H1 (cell line): ENCODE data around the gene ELANE. TPM values are rescaled to one million over a fixed set of nuclear protein-coding genes. Genes with fewer than 3 reads are reported as not detected.

Source experiments
- CTCF ChIA-PET: fragments of 300-600 bp; sonication (Branson Sonifier 250); formaldehyde crosslinking; loops from one replicate; lab custom pipeline; 2021; ENCODE audit not compliant: partially characterized antibody; lab: Charles Lee
- POLR2A ChIA-PET: fragments of 300-600 bp; sonication (Branson Sonifier 250); formaldehyde crosslinking; loops from one replicate; lab custom pipeline; 2021; ENCODE audit warnings: inconsistent platforms; ENCODE audit not compliant: partially characterized antibody; lab: Charles Lee
- DNase-seq, 2 experiments: peaks; one replicate each; pipeline versions ENCODE4 v3.0.0 to v3.0.0-alpha.2; 2010 to 2022; ENCODE audit warnings: low spot score in 2 of 2, low read depth in 1 of 2, mixed read lengths in 1 of 2
- FAIRE-seq: peaks from 2 replicates; lab custom pipeline; 2011; peaks lifted over from hg19 to GRCh38; lab: Jason Lieb, UNC
- H2AFZ ChIP-seq: 2 replicates; pipeline ENCODE4 v1.8.1; 2012; ENCODE audit warnings: low read length, inconsistent platforms
- H2AK5ac ChIP-seq: 2 replicates; pipeline ENCODE4 v1.6.1; 2013; ENCODE audit warnings: low read depth, low read length
- H2BK120ac ChIP-seq: replicated peaks from 2 replicates; pipeline ENCODE3; 2013; ENCODE audit warnings: low read depth, low read length, inconsistent platforms
- H2BK12ac ChIP-seq: 2 replicates; pipeline ENCODE4 v1.6.1; 2013; ENCODE audit warnings: low read depth, low read length
- H2BK15ac ChIP-seq: 2 replicates; pipeline ENCODE4 v1.6.1; 2013; ENCODE audit warnings: low read length
- H2BK20ac ChIP-seq: 2 replicates; pipeline ENCODE4 v1.6.1; 2013; ENCODE audit warnings: low read length
- H2BK5ac ChIP-seq: 2 replicates; pipeline ENCODE4 v1.6.1; 2013; ENCODE audit warnings: low read depth, low read length
- H3K14ac ChIP-seq: 2 replicates; pipeline ENCODE4 v1.6.1; 2013; ENCODE audit warnings: inconsistent platforms; ENCODE audit not compliant: insufficient read length
- H3K18ac ChIP-seq: 2 replicates; pipeline ENCODE4 v1.6.1; 2013; ENCODE audit warnings: low read length; ENCODE audit errors: extremely low read depth
- H3K23ac ChIP-seq: 2 replicates; pipeline ENCODE4 v1.6.1; 2013; ENCODE audit warnings: inconsistent platforms; ENCODE audit not compliant: insufficient read length
- H3K23me2 ChIP-seq: 2 replicates; pipeline ENCODE4 v1.6.1; 2013; ENCODE audit warnings: low read depth, low read length
- H3K27ac ChIP-seq: 2 replicates; pipeline ENCODE4 v1.6.1; 2011; ENCODE audit warnings: low read depth, low read length, inconsistent platforms
- H3K27me3 ChIP-seq, 4 experiments: replicated peaks in 1 of 4; 1 replicate in 1 of 4; 2 replicates in 3 of 4; pipeline versions ENCODE4 v1.6.1 to v1.8.1; 2011 to 2013; ENCODE audit warnings: low read length in 3 of 4, mild to moderate bottlenecking in 3 of 4, inconsistent platforms in 2 of 4, mixed read lengths in 2 of 4, moderate library complexity in 1 of 4; ENCODE audit not compliant: control insufficient read depth in 3 of 4, insufficient read depth in 3 of 4; ENCODE audit errors: extremely low read depth in 1 of 4
- H3K36me3 ChIP-seq, 4 experiments: 2 replicates each; pipeline versions ENCODE4 v1.6.1 to v1.8.1; 2011 to 2013; ENCODE audit warnings: mild to moderate bottlenecking in 4 of 4, low read length in 3 of 4, moderate library complexity in 2 of 4, control low read depth in 1 of 4, inconsistent platforms in 1 of 4; ENCODE audit not compliant: insufficient read depth in 4 of 4, control insufficient read depth in 2 of 4
- H3K4ac ChIP-seq: replicated peaks from 2 replicates; pipeline ENCODE3; 2013; ENCODE audit warnings: low read length, low read depth, mixed read lengths, inconsistent platforms; ENCODE audit not compliant: insufficient read length
- H3K4me1 ChIP-seq, 4 experiments: replicated peaks in 1 of 4; 1 replicate in 1 of 4; 2 replicates in 3 of 4; pipeline versions ENCODE4 v1.6.1 to v1.8.1; 2011 to 2013; ENCODE audit warnings: low read length in 3 of 4, inconsistent platforms in 2 of 4, mixed read lengths in 1 of 4; ENCODE audit not compliant: insufficient read depth in 4 of 4, control insufficient read depth in 3 of 4
- H3K4me2 ChIP-seq, 2 experiments: 2 replicates each; pipeline versions ENCODE4 v1.6.1 to v1.8.1; 2011 to 2013; ENCODE audit warnings: low read depth in 2 of 2, low read length in 2 of 2, control low read depth in 1 of 2, inconsistent platforms in 1 of 2, mild to moderate bottlenecking in 1 of 2; ENCODE audit not compliant: insufficient read depth in 1 of 2
- H3K4me3 ChIP-seq, 4 experiments: fragments of 200-600, 300-600 bp in 1 of 4; sonication (generic), shearing (Covaris generic), sonication (Bioruptor Twin) in 1 of 4; 2 replicates each; pipeline versions ENCODE4 v1.5.1 to v1.8.1; 2011 to 2016; ENCODE audit warnings: low read length in 4 of 4, low read depth in 3 of 4, control low read depth in 2 of 4, inconsistent platforms in 2 of 4, mild to moderate bottlenecking in 2 of 4, mixed read lengths in 1 of 4, moderate library complexity in 1 of 4; ENCODE audit not compliant: insufficient read depth in 2 of 4; ENCODE audit errors: extremely low read depth in 1 of 4
- H3K56ac ChIP-seq: replicated peaks from 2 replicates; pipeline ENCODE3; 2013; ENCODE audit warnings: low read depth, mild to moderate bottlenecking, mixed read lengths, low read length, inconsistent platforms; ENCODE audit not compliant: insufficient read length
- H3K79me1 ChIP-seq: 2 replicates; pipeline ENCODE4 v1.6.1; 2013; ENCODE audit warnings: low read depth, low read length, control low read depth
- H3K79me2 ChIP-seq, 2 experiments: 2 replicates each; pipeline versions ENCODE4 v1.6.1 to v1.8.1; 2012 to 2013; ENCODE audit warnings: low read length in 2 of 2, mild to moderate bottlenecking in 2 of 2, inconsistent platforms in 1 of 2; ENCODE audit not compliant: insufficient read depth in 2 of 2, control insufficient read depth in 1 of 2
- H3K9ac ChIP-seq, 4 experiments: replicated peaks in 1 of 4; 1 replicate in 1 of 4; 2 replicates in 3 of 4; pipeline versions ENCODE4 v1.6.1 to v1.8.1; 2011 to 2013; ENCODE audit warnings: low read depth in 3 of 4, low read length in 3 of 4, control low read depth in 2 of 4, mild to moderate bottlenecking in 2 of 4, moderate library complexity in 2 of 4, inconsistent platforms in 1 of 4; ENCODE audit errors: extremely low read depth in 1 of 4
- H3K9me3 ChIP-seq, 2 experiments: 2 replicates each; pipeline versions ENCODE4 v1.6.1 to v1.8.1; 2012 to 2013; ENCODE audit warnings: mild to moderate bottlenecking in 2 of 2, moderate library complexity in 2 of 2, control low read depth in 1 of 2, inconsistent platforms in 1 of 2, low read depth in 1 of 2, low read length in 1 of 2, mixed read lengths in 1 of 2; ENCODE audit not compliant: insufficient read depth in 2 of 2
- H4K20me1 ChIP-seq, 2 experiments: replicated peaks in 1 of 2; 2 replicates each; pipeline versions ENCODE3 to v1.8.1; 2011 to 2013; ENCODE audit warnings: inconsistent platforms in 2 of 2, low read length in 2 of 2, mild to moderate bottlenecking in 1 of 2; ENCODE audit not compliant: insufficient read depth in 2 of 2, control insufficient read depth in 1 of 2
- H4K5ac ChIP-seq: 2 replicates; pipeline ENCODE4 v1.6.1; 2013; ENCODE audit warnings: low read length, low read depth, mixed read lengths, inconsistent platforms; ENCODE audit not compliant: insufficient read length
- H4K8ac ChIP-seq: 2 replicates; pipeline ENCODE4 v1.8.0; 2013; ENCODE audit warnings: mild to moderate bottlenecking, moderate library complexity, low read length, inconsistent platforms; ENCODE audit not compliant: insufficient read depth; ENCODE audit errors: extremely low read depth
- H4K91ac ChIP-seq: replicated peaks from 2 replicates; pipeline ENCODE3; 2013; ENCODE audit warnings: low read length, mixed read lengths, inconsistent platforms; ENCODE audit not compliant: insufficient read length
- BCL11A ChIP-seq, 2 experiments: IDR thresholded peaks; one replicate each; pipeline ENCODE4 v1.6.1; 2011; ENCODE audit warnings: low read depth in 2 of 2, low read length in 2 of 2, mild to moderate bottlenecking in 2 of 2
- CBX8 ChIP-seq: fragments of 300-800, 300-1000 bp; sonication (generic); IDR thresholded peaks from 2 replicates; pipeline ENCODE4 v1.7.1; 2016; ENCODE audit warnings: low read depth, low read length, borderline replicate concordance
- HDAC2 ChIP-seq, 2 experiments: fragments of 300-600 bp in 1 of 2; sonication (generic) in 1 of 2; IDR thresholded peaks; 2 replicates each; pipeline ENCODE4 v1.6.1; 2011 to 2012; ENCODE audit warnings: low read depth in 2 of 2, low read length in 2 of 2, mild to moderate bottlenecking in 2 of 2, moderate library complexity in 2 of 2, borderline replicate concordance in 1 of 2, inconsistent platforms in 1 of 2
- WGBS, 2 experiments: shearing (Covaris generic) in 1 of 2; methylation state at CpG; one replicate each; pipeline versions ENCODE4 v1.1.6 to v1.1.7; 2013 to 2015; ENCODE audit warnings: low lambda C conversion rate in 2 of 2, mixed read lengths in 2 of 2, inconsistent platforms in 1 of 2, low coverage in 1 of 2, missing lambda C conversion rate in 1 of 2; ENCODE audit not compliant: insufficient replicate concordance in 2 of 2, insufficient coverage in 1 of 2, insufficient read length in 1 of 2; ENCODE audit errors: extremely low coverage in 1 of 2, missing lambda C conversion rate in 1 of 2; 5-methylcytosine and 5-hydroxymethylcytosine counted together
- polyA plus RNA-seq, 7 experiments: library from polyadenylated mRNA; depleted of rRNA in 3 of 7; stranded (reverse) in 5 of 7; unstranded in 2 of 7; fragments of >200 nt in 5 of 7; fragments of 200-250 nt in 2 of 7; gene quantifications; 1 replicate in 5 of 7; 2 replicates in 1 of 7; 4 replicates in 1 of 7; pipeline versions ENCODE4 v1.2.1 to v1.2.3, GENCODE V29; 2011 to 2013; ENCODE audit warnings: missing spikeins in 2 of 7, mixed read lengths in 2 of 7
- total RNA-seq: library from RNA; stranded (reverse); fragmentation: NEBNext Ultra II Directional; extraction: Animal tissue kit (Norgen Biotek cat#: 25700); gene quantifications from 2 replicates; pipeline ENCODE4 v1.2.1, GENCODE V29; 2021

The ELANE gene
- total and polyA plus RNA-seq, 2 of the 8 experiments (the other 6 are each of a cell fraction or from before 2014, with no cell fraction given), result not detected

GRCh38 chr19:829129-829758, 22.9 kb upstream of the ELANE start:
- Histone ChIP-seq H3K9me3 (no peaks in the 10 kb centered on the region), H2AFZ (no peak overlapping the region), H2BK15ac (no peak overlapping the region), H3K27ac (no peak overlapping the region), H3K27me3 (no peaks in the 10 kb centered on the region), H2BK20ac (no peak overlapping the region), H3K14ac (no peak overlapping the region), H3K4me1 (no peaks in the 10 kb centered on the region), H3K79me2 (no peaks in the 10 kb centered on the region), H3K18ac (no peak overlapping the region), H2BK12ac (no peak overlapping the region), H4K5ac (no peak overlapping the region), H3K79me1 (no peaks in the 10 kb centered on the region), H3K4me2 (no peak overlapping the region), H2BK120ac (no peak overlapping the region), H2BK5ac (no peak overlapping the region), H3K4ac (no peak overlapping the region), H3K23me2 (no peaks in the 10 kb centered on the region), H2AK5ac (no peak overlapping the region), H4K20me1 (no peaks in the 10 kb centered on the region), H3K4me3 (no peak overlapping the region), H3K36me3 (no peaks in the 10 kb centered on the region), H3K56ac (no peak overlapping the region), H4K91ac (no peak overlapping the region), H4K8ac (no peak overlapping the region; the same call in 1 of the 2 replicates), H3K9ac (no peak overlapping the region), H3K23ac (no peak overlapping the region)
- DNase-seq, result no peak
- CTCF ChIA-PET, result no interaction called here
- no peak for FAIRE-seq
- WGBS, 2 experiments, result 90% methylated on average over 16 of the region's 18 CpGs; no CpG with 5 or more reads in 1 of the 2 experiments
- POLR2A ChIA-PET, result interaction anchor here (1.8 kb wide), 1 partner anchor 9 kb away, joined by 4 read pairs; no protein-coding TSS in a partner anchor
- no peak for TF ChIP-seq BCL11A (IDR thresholded peaks at IDR 0.05; ENCODE audit: low read depth in 2 of 2, low read length in 2 of 2)
- TF ChIP-seq HDAC2 (IDR thresholded peaks at IDR 0.05; ENCODE audit: borderline replicate concordance in 1 of 2, low read depth in 2 of 2, low read length in 2 of 2), result no peak
- no peak for TF ChIP-seq CBX8
